Liver (tissue), 9 donors: ENCODE data around the gene DNAJB14. TPM values are rescaled to one million over a fixed set of nuclear protein-coding genes. Genes with fewer than 3 reads are reported as not detected.

ENCODE experiments used
- DNase-seq: peaks from one replicate; pipeline ENCODE4 v3.0.0-alpha.2; 2017; ENCODE audit warnings: low spot score
- H3K27ac ChIP-seq, 2 donors: one replicate each; pipeline ENCODE4 v1.7.0; 2013; ENCODE audit warnings: inconsistent platforms in 2 of 2, low read length in 2 of 2, control low read depth in 1 of 2, low read depth in 1 of 2, mild to moderate bottlenecking in 1 of 2
- H3K27me3 ChIP-seq, 4 donors: one replicate each; pipeline versions ENCODE4 v1.6.1 to v1.7.0; 2013; ENCODE audit warnings: low read length in 3 of 4, inconsistent platforms in 1 of 4, mild to moderate bottlenecking in 1 of 4, moderate library complexity in 1 of 4; ENCODE audit not compliant: control insufficient read depth in 4 of 4, insufficient read depth in 4 of 4
- H3K36me3 ChIP-seq, 4 donors: one replicate each; pipeline versions ENCODE4 v1.6.1 to v1.7.0; 2013; ENCODE audit warnings: low read length in 3 of 4, mild to moderate bottlenecking in 3 of 4, low read depth in 1 of 4, moderate library complexity in 1 of 4; ENCODE audit not compliant: control insufficient read depth in 4 of 4, insufficient read depth in 3 of 4
- H3K4me1 ChIP-seq, 4 donors: one replicate each; pipeline versions ENCODE4 v1.6.1 to v1.7.0; 2013; ENCODE audit warnings: low read length in 3 of 4, mild to moderate bottlenecking in 3 of 4, moderate library complexity in 1 of 4; ENCODE audit not compliant: control insufficient read depth in 4 of 4, insufficient read depth in 4 of 4
- H3K4me3 ChIP-seq, 3 donors: one replicate each; pipeline versions ENCODE4 v1.6.1 to v1.7.0; 2013; ENCODE audit warnings: low read length in 3 of 3, control low read depth in 1 of 3, low read depth in 1 of 3, mild to moderate bottlenecking in 1 of 3
- H3K9ac ChIP-seq, 2 donors: one replicate each; pipeline ENCODE4 v1.7.0; 2013; ENCODE audit warnings: low read length in 2 of 2, mild to moderate bottlenecking in 2 of 2, moderate library complexity in 2 of 2, control low read depth in 1 of 2, low read depth in 1 of 2
- H3K9me3 ChIP-seq, 4 donors: one replicate each; pipeline versions ENCODE4 v1.6.1 to v1.7.0; 2013; ENCODE audit warnings: low read length in 3 of 4; ENCODE audit not compliant: control insufficient read depth in 4 of 4
- EGR1 ChIP-seq, 2 donors: IDR thresholded peaks; 2 replicates each; pipeline ENCODE4 v1.6.1; 2016 to 2018; ENCODE audit warnings: antibody characterized with exemption in 2 of 2, low read depth in 2 of 2
- FOXA1 ChIP-seq: IDR thresholded peaks from 2 replicates; pipeline ENCODE4 v1.6.1; 2016; ENCODE audit warnings: antibody characterized with exemption
- FOXA2 ChIP-seq: IDR thresholded peaks from 2 replicates; pipeline ENCODE4 v1.6.1; 2016; ENCODE audit warnings: antibody characterized with exemption
- GABPA ChIP-seq, 2 donors: IDR thresholded peaks in 1 of 2; conservative IDR thresholded peaks in 1 of 2; 2 replicates each; pipeline ENCODE4 v1.6.1; 2016; ENCODE audit warnings: antibody characterized with exemption in 2 of 2, mild to moderate bottlenecking in 1 of 2, moderate library complexity in 1 of 2
- HNF4A ChIP-seq, 2 donors: conservative IDR thresholded peaks; 2 replicates each; pipeline ENCODE4 v1.6.1; 2016; ENCODE audit warnings: antibody characterized with exemption in 2 of 2, mild to moderate bottlenecking in 2 of 2
- JUND ChIP-seq, 2 donors: IDR thresholded peaks; 2 replicates each; pipeline ENCODE4 v1.6.1; 2016; ENCODE audit warnings: antibody characterized with exemption in 2 of 2
- NR2F2 ChIP-seq: IDR thresholded peaks from 2 replicates; pipeline ENCODE4 v1.6.1; 2016; ENCODE audit warnings: antibody characterized with exemption
- RAD21 ChIP-seq, 2 donors: IDR thresholded peaks; 2 replicates each; pipeline ENCODE4 v1.6.1; 2016; ENCODE audit warnings: antibody characterized with exemption in 2 of 2, mild to moderate bottlenecking in 2 of 2
- RXRA ChIP-seq, 2 donors: IDR thresholded peaks; 2 replicates each; pipeline ENCODE4 v1.6.1; 2017 to 2018; ENCODE audit warnings: antibody characterized with exemption in 2 of 2, mild to moderate bottlenecking in 1 of 2
- SP1 ChIP-seq: IDR thresholded peaks from 2 replicates; pipeline ENCODE4 v1.6.1; 2018; ENCODE audit warnings: antibody characterized with exemption, mild to moderate bottlenecking
- TAF1 ChIP-seq: conservative IDR thresholded peaks from 2 replicates; pipeline ENCODE4 v1.6.1; 2016; ENCODE audit warnings: antibody characterized with exemption, mild to moderate bottlenecking
- YY1 ChIP-seq: IDR thresholded peaks from 2 replicates; pipeline ENCODE4 v1.6.1; 2016; ENCODE audit warnings: antibody characterized with exemption, mild to moderate bottlenecking
- WGBS: extraction: QIAGEN DNeasy Blood & Tissue Kit; methylation state at CpG from one replicate; pipeline ENCODE4 v1.1.7; 2013; 5-methylcytosine and 5-hydroxymethylcytosine counted together
- polyA plus RNA-seq, 2 donors: library from polyadenylated mRNA; stranded (reverse) in 1 of 2; unstranded in 1 of 2; fragments of 200-250 nt in 1 of 2; fragments of >200 nt in 1 of 2; fragmentation: Nextera tagmentation in 1 of 2; extraction: Ambion mirVana in 1 of 2; gene quantifications; one replicate each; pipeline versions ENCODE4 v1.2.1 to v1.2.3, GENCODE V29; 2013 to 2015
- total RNA-seq, 2 donors: library from RNA; depleted of rRNA; stranded (reverse); fragments of >200 nt; gene quantifications; one replicate each; pipeline ENCODE4 v1.2.3, GENCODE V29; 2014
- TF ChIP-seq, protein P1 (sequence below): fragments of 150-350 bp; IDR thresholded peaks from 2 replicates; pipeline ENCODE4 v1.5.1; 2017; ENCODE audit warnings: improper control_type of control experiment, low read depth, low read length; ENCODE audit not compliant: missing input control
- TF ChIP-seq, protein P2 (sequence below): IDR thresholded peaks from 2 replicates; pipeline ENCODE4 v1.6.1; 2016; ENCODE audit warnings: antibody characterized with exemption, mild to moderate bottlenecking
- TF ChIP-seq, protein P3 (sequence below): IDR thresholded peaks from 2 replicates; pipeline ENCODE4 v1.6.1; 2016; ENCODE audit warnings: antibody characterized with exemption
- TF ChIP-seq, protein P4 (sequence below): IDR thresholded peaks from 2 replicates; pipeline ENCODE4 v1.6.1; 2016; ENCODE audit warnings: antibody characterized with exemption
- TF ChIP-seq, protein P5 (sequence below): IDR thresholded peaks from 2 replicates; pipeline ENCODE4 v1.6.1; 2016; ENCODE audit warnings: antibody characterized with exemption
- donor health status: healthy.
- donor health status: healthy.
- donor health status: healthy.
- donor health status: healthy.
- donor health status: healthy.

Gene DNAJB14
- total and polyA plus RNA-seq, 4 donors = 8.1 to 15.1 (median 8.9) TPM

DNA sequence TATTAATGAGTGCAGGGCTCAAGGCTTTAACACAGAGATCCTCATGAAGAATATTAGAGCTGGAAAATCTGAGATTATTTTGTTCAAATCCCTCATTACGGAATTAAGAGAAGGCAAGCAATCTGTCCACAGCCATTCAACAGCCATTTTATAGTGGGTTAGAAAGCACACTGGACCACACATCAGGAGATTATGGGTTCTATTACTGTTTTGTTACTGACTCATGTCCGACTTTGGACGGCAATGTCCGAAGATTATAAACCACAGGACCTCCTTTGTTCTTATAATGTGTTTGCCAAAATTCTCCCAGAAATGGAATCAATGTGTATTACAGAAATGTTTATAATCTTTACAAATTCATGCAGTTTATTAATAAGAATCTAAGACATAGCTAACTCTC is 60.3 kb downstream of the DNAJB14 start:
- TF ChIP-seq FOXA1 (no peak), EGR1 (IDR thresholded peaks at IDR 0.05; ENCODE audit: low read depth in 2 of 2) (no peak), FOXA2 (no peak), YY1 (no peak), NR2F2 (no peak), SP1 (no peak), HNF4A (conservative IDR thresholded peaks at IDR 0.05) (no peak), GABPA (IDR thresholded peaks at IDR 0.05 in 1 of 2, conservative IDR thresholded peaks at IDR 0.05 in 1 of 2) (no peak), RAD21 (IDR thresholded peaks at IDR 0.05) (no peak), TAF1 (no peak)
- TF ChIP-seq, protein P1, sequence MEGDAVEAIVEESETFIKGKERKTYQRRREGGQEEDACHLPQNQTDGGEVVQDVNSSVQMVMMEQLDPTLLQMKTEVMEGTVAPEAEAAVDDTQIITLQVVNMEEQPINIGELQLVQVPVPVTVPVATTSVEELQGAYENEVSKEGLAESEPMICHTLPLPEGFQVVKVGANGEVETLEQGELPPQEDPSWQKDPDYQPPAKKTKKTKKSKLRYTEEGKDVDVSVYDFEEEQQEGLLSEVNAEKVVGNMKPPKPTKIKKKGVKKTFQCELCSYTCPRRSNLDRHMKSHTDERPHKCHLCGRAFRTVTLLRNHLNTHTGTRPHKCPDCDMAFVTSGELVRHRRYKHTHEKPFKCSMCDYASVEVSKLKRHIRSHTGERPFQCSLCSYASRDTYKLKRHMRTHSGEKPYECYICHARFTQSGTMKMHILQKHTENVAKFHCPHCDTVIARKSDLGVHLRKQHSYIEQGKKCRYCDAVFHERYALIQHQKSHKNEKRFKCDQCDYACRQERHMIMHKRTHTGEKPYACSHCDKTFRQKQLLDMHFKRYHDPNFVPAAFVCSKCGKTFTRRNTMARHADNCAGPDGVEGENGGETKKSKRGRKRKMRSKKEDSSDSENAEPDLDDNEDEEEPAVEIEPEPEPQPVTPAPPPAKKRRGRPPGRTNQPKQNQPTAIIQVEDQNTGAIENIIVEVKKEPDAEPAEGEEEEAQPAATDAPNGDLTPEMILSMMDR = no peak
- TF ChIP-seq, protein P2, sequence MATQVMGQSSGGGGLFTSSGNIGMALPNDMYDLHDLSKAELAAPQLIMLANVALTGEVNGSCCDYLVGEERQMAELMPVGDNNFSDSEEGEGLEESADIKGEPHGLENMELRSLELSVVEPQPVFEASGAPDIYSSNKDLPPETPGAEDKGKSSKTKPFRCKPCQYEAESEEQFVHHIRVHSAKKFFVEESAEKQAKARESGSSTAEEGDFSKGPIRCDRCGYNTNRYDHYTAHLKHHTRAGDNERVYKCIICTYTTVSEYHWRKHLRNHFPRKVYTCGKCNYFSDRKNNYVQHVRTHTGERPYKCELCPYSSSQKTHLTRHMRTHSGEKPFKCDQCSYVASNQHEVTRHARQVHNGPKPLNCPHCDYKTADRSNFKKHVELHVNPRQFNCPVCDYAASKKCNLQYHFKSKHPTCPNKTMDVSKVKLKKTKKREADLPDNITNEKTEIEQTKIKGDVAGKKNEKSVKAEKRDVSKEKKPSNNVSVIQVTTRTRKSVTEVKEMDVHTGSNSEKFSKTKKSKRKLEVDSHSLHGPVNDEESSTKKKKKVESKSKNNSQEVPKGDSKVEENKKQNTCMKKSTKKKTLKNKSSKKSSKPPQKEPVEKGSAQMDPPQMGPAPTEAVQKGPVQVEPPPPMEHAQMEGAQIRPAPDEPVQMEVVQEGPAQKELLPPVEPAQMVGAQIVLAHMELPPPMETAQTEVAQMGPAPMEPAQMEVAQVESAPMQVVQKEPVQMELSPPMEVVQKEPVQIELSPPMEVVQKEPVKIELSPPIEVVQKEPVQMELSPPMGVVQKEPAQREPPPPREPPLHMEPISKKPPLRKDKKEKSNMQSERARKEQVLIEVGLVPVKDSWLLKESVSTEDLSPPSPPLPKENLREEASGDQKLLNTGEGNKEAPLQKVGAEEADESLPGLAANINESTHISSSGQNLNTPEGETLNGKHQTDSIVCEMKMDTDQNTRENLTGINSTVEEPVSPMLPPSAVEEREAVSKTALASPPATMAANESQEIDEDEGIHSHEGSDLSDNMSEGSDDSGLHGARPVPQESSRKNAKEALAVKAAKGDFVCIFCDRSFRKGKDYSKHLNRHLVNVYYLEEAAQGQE = no peak
- TF ChIP-seq, protein P3, sequence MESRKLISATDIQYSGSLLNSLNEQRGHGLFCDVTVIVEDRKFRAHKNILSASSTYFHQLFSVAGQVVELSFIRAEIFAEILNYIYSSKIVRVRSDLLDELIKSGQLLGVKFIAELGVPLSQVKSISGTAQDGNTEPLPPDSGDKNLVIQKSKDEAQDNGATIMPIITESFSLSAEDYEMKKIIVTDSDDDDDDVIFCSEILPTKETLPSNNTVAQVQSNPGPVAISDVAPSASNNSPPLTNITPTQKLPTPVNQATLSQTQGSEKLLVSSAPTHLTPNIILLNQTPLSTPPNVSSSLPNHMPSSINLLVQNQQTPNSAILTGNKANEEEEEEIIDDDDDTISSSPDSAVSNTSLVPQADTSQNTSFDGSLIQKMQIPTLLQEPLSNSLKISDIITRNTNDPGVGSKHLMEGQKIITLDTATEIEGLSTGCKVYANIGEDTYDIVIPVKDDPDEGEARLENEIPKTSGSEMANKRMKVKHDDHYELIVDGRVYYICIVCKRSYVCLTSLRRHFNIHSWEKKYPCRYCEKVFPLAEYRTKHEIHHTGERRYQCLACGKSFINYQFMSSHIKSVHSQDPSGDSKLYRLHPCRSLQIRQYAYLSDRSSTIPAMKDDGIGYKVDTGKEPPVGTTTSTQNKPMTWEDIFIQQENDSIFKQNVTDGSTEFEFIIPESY = no peak
- Histone ChIP-seq H3K9me3 (no peaks in the 10 kb centered on the region), H3K27me3 (no peaks in the 10 kb centered on the region), H3K36me3 (peaks cover 2 to 16% (median 14%) of the 10 kb centered on the region in 4 donors), H3K4me3 (no peak overlapping the region), H3K9ac (no peak overlapping the region), H3K27ac (no peak overlapping the region), H3K4me1 (no peaks in the 10 kb centered on the region)
- 95% methylated on average over 4 of the region's 4 CpGs for WGBS
- DNase-seq = no peak

DNA sequence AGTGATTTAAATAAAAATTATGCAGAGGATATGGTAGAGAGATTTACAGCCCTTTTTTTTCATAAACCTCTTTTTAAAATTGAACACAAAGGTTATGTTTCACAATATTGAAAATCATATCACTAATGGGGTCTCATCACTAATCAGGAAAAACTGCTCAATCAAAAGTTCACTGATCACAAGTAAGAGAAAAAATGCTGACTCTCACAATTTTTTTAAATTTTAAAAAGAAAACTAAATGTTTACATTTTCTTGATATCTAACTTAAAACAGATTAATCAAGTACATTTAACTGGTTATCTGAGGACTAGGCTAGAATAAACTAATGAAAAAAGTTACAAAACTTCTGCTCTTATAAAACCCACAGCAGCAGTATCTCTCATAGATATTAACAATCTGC is 60.7 kb downstream of the DNAJB14 start:
- Histone ChIP-seq H3K36me3 (peaks cover 2 to 19% (median 18%) of the 10 kb centered on the region in 4 donors), H3K4me3 (no peak overlapping the region), H3K9me3 (no peaks in the 10 kb centered on the region), H3K9ac (no peak overlapping the region), H3K4me1 (no peaks in the 10 kb centered on the region), H3K27me3 (no peaks in the 10 kb centered on the region), H3K27ac (no peak overlapping the region)
- no peak for DNase-seq
- TF ChIP-seq FOXA1 (no peak), RXRA (IDR thresholded peaks at IDR 0.05) (no peak), GABPA (IDR thresholded peaks at IDR 0.05 in 1 of 2, conservative IDR thresholded peaks at IDR 0.05 in 1 of 2) (no peak), EGR1 (IDR thresholded peaks at IDR 0.05; ENCODE audit: low read depth in 2 of 2) (no peak), RAD21 (IDR thresholded peaks at IDR 0.05) (no peak), JUND (IDR thresholded peaks at IDR 0.05) (no peak)
- TF ChIP-seq, protein P2 = no peak
- TF ChIP-seq, protein P4, sequence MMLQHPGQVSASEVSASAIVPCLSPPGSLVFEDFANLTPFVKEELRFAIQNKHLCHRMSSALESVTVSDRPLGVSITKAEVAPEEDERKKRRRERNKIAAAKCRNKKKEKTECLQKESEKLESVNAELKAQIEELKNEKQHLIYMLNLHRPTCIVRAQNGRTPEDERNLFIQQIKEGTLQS = no peak
- TF ChIP-seq, protein P5, sequence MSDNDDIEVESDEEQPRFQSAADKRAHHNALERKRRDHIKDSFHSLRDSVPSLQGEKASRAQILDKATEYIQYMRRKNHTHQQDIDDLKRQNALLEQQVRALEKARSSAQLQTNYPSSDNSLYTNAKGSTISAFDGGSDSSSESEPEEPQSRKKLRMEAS = no peak
